ENCODE measurements around the gene POU6F2. TPM values are rescaled to one million over a fixed set of nuclear protein-coding genes. Genes with fewer than 3 reads are reported as not detected.

The POU6F2 gene
- total RNA-seq, 1 experiment from 2014 or later, result 2.9 TPM

- Mint-ChIP-seq H3K27ac (no peak overlapping the region), H3K4me3 (no peak overlapping the region), H3K9me3 (peaks cover 10% of the 10 kb centered on the region), H3K36me3 (no peaks in the 10 kb centered on the region), H3K4me1 (peaks cover 21% of the 10 kb centered on the region), H3K27me3 (ENCODE audit: low read depth) (peaks cover 3% of the 10 kb centered on the region)
- ChIA-PET CTCF (no interaction called here), POLR2A (no interaction called here)
- ATAC-seq, result no peak
- DNase-seq (ENCODE audit: low spot score), result no peak
- TF ChIP-seq PRRX2 (CRISPR knock-in tag; IDR thresholded peaks at IDR 0.05) (no peak), NR1H2 (CRISPR knock-in tag; IDR thresholded peaks at IDR 0.05) (no peak), ATF6 (CRISPR knock-in tag; IDR thresholded peaks at IDR 0.05) (no peak), ZNF416 (CRISPR knock-in tag; IDR thresholded peaks at IDR 0.05) (no peak), TCF7 (CRISPR knock-in tag; IDR thresholded peaks at IDR 0.05; ENCODE audit: low read depth) (no peak), ETV6 (CRISPR knock-in tag; IDR thresholded peaks at IDR 0.05) (no peak)
These were observed 92.5 kb downstream of the POU6F2 start for GRCh38 chr7:39069896-39070881.

GRCh38 chr7:39071116-39071515 is 93.4 kb downstream of the POU6F2 start:
- Mint-ChIP-seq H3K9me3 (peaks cover 10% of the 10 kb centered on the region), H3K27me3 (ENCODE audit: low read depth) (peaks cover 3% of the 10 kb centered on the region), H3K27ac (no peak overlapping the region), H3K4me1 (peaks cover 21% of the 10 kb centered on the region), H3K4me3 (no peak overlapping the region), H3K36me3 (no peaks in the 10 kb centered on the region)
- ChIA-PET CTCF (no interaction called here), POLR2A (no interaction called here)
- ATAC-seq (no peak), DNase-seq (ENCODE audit: low spot score) (no peak)
- TF ChIP-seq ZNF671 (CRISPR knock-in tag; IDR thresholded peaks at IDR 0.05) (no peak), CREM (CRISPR knock-in tag; IDR thresholded peaks at IDR 0.05) (no peak), MAX (CRISPR knock-in tag; IDR thresholded peaks at IDR 0.05) (no peak), USF1 (CRISPR knock-in tag; IDR thresholded peaks at IDR 0.05) (no peak), TEAD1 (CRISPR knock-in tag; IDR thresholded peaks at IDR 0.05) (no peak), SMAD3 (CRISPR knock-in tag; IDR thresholded peaks at IDR 0.05; ENCODE audit: borderline replicate concordance) (no peak), USF2 (CRISPR knock-in tag; IDR thresholded peaks at IDR 0.05) (no peak), ERG (CRISPR knock-in tag; IDR thresholded peaks at IDR 0.05) (no peak), GABPB1 (CRISPR knock-in tag; IDR thresholded peaks at IDR 0.05) (no peak), FOXP1 (CRISPR knock-in tag; IDR thresholded peaks at IDR 0.05; ENCODE audit: borderline replicate concordance) (no peak), ZNF532 (CRISPR knock-in tag; IDR thresholded peaks at IDR 0.05; ENCODE audit: borderline replicate concordance) (no peak)
